Astrocyte of the cerebellum (primary cell): ENCODE measurements around the gene CDC123.
"Not testable (repeated sequence)": the region's sequence is repeated elsewhere in the genome, so short reads cannot be mapped to it uniquely, and the experiment has no call there.

Source experiments
- DNase-seq: peaks from one replicate; pipeline ENCODE4 v3.0.0-alpha.2; 2011; ENCODE audit warnings: low read depth
- H3K4me3 ChIP-seq: 2 replicates; pipeline ENCODE4 v1.5.1; 2011; ENCODE audit warnings: mild to moderate bottlenecking, low read depth, low read length, moderate library complexity
- in situ Hi-C: cut with HindIII; loops from 2 replicates; pipeline ENCODE4 v1.10.0; 2017; ENCODE audit warnings: low sequenced_read_pairs
- TF ChIP-seq, protein P1 (sequence below): IDR thresholded peaks from 2 replicates; pipeline ENCODE4 v1.5.1; 2012; ENCODE audit warnings: low read length, low read depth, moderate library complexity, mild to moderate bottlenecking; ENCODE audit errors: missing control alignments

CDC123 gene

GRCh38 chr10:12237265-12238220 lies 41.6 kb downstream of the CDC123 start:
- TF ChIP-seq, protein P1, sequence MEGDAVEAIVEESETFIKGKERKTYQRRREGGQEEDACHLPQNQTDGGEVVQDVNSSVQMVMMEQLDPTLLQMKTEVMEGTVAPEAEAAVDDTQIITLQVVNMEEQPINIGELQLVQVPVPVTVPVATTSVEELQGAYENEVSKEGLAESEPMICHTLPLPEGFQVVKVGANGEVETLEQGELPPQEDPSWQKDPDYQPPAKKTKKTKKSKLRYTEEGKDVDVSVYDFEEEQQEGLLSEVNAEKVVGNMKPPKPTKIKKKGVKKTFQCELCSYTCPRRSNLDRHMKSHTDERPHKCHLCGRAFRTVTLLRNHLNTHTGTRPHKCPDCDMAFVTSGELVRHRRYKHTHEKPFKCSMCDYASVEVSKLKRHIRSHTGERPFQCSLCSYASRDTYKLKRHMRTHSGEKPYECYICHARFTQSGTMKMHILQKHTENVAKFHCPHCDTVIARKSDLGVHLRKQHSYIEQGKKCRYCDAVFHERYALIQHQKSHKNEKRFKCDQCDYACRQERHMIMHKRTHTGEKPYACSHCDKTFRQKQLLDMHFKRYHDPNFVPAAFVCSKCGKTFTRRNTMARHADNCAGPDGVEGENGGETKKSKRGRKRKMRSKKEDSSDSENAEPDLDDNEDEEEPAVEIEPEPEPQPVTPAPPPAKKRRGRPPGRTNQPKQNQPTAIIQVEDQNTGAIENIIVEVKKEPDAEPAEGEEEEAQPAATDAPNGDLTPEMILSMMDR = no peak
- DNase-seq = peak; percentile 13
- no peak overlapping the region for H3K4me3 ChIP-seq
- in situ Hi-C loops = loop anchor here (5.0 kb wide), 1 partner anchor 55 kb away; no protein-coding TSS in a partner anchor

DNA sequence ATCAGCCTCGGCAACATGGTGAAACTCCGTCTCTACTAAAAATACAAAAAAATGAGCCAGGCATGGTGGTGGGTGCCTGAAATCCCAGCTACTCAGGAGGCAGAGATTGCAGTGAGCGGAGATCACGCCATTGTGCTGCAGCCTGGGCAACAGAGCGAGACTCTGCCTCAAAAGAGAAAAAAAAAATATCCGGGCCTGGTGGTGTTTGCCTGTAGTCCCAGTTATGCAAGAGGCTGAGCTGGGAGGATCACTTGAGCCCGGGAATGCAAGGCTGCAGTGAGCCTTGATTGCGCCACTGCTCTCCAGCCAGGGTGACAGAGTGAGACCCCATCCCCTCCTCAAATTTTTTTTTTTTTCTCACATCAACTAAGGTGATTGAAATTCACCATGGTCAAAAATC lies 42.8 kb downstream of the CDC123 start:
- DNase-seq = no peak
- TF ChIP-seq, protein P1 = no peak
- in situ Hi-C loops = loop anchor here (5.0 kb wide), 1 partner anchor 53 kb away; no protein-coding TSS in a partner anchor
- H3K4me3 ChIP-seq = no peak overlapping the region

GRCh38 chr10:12241810-12242529 lies 46.0 kb downstream of the CDC123 start:
- DNase-seq = no peak
- TF ChIP-seq, protein P1 = no peak
- no peak overlapping the region for H3K4me3 ChIP-seq
- in situ Hi-C loops = no loop called here

DNA sequence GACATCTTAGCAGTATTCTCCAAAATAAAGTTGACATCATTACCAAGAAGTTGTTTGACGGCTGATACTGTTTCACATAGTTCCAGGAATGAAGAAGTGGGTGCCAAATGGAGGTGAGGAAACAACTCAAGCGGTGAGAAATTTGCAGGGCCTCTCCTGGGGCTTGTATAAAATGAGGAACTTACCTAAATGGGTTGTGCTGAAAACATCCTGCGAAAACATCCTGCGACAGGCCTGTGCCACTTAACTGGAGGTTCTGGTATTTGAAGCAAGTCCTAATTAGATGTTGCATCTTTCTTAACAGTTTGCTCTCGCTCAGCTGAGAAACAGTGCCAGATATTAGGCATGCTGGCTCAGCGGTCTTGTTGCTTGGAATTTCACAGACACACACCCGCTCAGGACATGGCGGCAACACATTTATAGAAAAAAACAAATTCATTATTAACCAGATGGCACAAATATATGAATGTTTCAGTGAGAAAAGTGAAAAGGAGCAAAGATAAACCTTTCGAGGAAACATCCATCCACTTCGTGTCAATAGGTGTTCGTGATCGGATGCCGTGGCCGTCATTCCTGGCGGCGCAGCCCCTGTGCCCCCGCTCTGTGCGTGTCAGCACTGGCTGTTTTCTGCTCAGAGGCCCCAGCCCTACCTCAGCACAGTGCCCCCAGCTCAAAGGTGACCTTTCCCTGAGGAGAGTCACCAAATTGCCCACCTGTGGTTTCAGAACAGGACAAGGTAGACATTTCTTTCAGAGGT lies 48.1 kb downstream of the CDC123 start:
- no peak overlapping the region for H3K4me3 ChIP-seq
- no peak for DNase-seq
- in situ Hi-C loops = no loop called here
- TF ChIP-seq, protein P1 = no peak

DNA sequence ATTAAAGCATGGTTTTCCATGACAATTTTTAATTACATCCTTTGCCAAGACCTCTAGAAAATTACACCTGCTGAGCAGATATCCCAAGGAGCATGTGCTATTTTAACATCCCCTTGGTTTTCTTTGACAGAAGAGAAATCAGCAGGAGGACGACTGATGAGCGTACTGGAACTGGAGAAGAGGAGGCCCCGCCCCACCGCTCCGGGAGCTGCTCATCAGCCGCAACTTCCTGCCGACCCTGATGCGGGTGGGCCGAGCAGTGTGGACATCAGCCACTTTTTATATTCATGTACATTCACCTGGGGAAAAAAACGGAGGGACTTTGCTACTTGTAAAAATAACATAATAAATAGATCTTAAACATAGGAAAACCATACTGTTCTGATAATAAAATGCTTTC lies 54.2 kb downstream of the CDC123 start:
- DNase-seq = no peak
- TF ChIP-seq, protein P1 = no peak
- in situ Hi-C loops = no loop called here
- H3K4me3 ChIP-seq = no peak overlapping the region

- DNase-seq, in situ Hi-C loops, H3K4me3 ChIP-seq: not testable (repeated sequence)
These were observed 54.7 kb downstream of the CDC123 start for GRCh38 chr10:12250702-12251101.
